ENCODE measurements around the gene KLHL14. TPM values are rescaled to one million over a fixed set of nuclear protein-coding genes. Genes with fewer than 3 reads are reported as not detected.

Gene KLHL14
- total and polyA plus RNA-seq, 2 experiments from 2014 or later, result 0.44 to 1.9 TPM

- TF ChIP-seq ZNF114 (CRISPR knock-in tag; IDR thresholded peaks at IDR 0.05) (no peak), ZNF331 (CRISPR knock-in tag; IDR thresholded peaks at IDR 0.05; ENCODE audit: low read depth) (no peak), EZH2phosphoT487 (IDR thresholded peaks at IDR 0.05; ENCODE audit: unreplicated experiment) (no peak)
Observed at GRCh38 chr18:32677578-32677977, 95.2 kb downstream of the KLHL14 start (continued).

DNA sequence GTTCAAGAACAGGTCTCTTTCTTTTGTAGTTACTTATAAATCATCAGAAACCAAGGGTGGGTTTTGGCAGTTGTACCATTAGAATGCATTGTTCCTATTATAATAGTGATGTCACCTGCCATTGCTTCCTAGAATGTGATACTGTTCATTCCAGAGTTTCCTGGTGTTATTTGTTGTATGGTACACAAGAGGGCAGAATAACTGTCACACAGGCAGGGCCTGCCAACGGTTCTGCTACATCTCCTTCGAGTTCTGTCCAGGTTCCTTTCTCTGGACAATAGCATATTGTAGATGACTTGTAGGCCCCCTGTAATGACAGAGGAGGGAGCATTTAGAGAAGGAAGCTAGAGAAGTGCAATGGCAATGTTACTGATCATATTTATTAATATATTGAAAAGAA lies 98.3 kb downstream of the KLHL14 start:
- H3K4me1 Mint-ChIP-seq, result no peaks in the 10 kb centered on the region
- no peak overlapping the region for H3K27ac ChIP-seq (ENCODE audit: low read depth)
- no peak overlapping the region for H2AFZ ChIP-seq
- TF ChIP-seq STAT1 (IDR thresholded peaks at IDR 0.05; ENCODE audit: unreplicated experiment), result no peak
- TF ChIP-seq CTCF (conservative IDR thresholded peaks at IDR 0.05; ENCODE audit: low read depth in 2 of 2), result peak; percentile 43 to 57
- no peaks in the 10 kb centered on the region for H3F3A ChIP-seq (replicated peaks; ENCODE audit: low read depth)
- no peaks in the 10 kb centered on the region for H3K36me3 ChIP-seq (ENCODE audit: insufficient read depth)
- H3K79me2 ChIP-seq (replicated peaks; ENCODE audit: insufficient read depth), result no peaks in the 10 kb centered on the region
- H3K9me3 Mint-ChIP-seq, result no peaks in the 10 kb centered on the region; the same call in 2 of the 3 replicates
- H3K27me3 ChIP-seq (ENCODE audit: insufficient read depth), result no peaks in the 10 kb centered on the region
- no peaks in the 10 kb centered on the region for H3K36me3 Mint-ChIP-seq (ENCODE audit: low read depth)
- peak; percentile 32 for DNase-seq (ENCODE audit: low spot score)
- H3K4me1 ChIP-seq (ENCODE audit: insufficient read depth), result no peaks in the 10 kb centered on the region
- no peak overlapping the region for H3K4me2 ChIP-seq
- peak; percentile 45; the same call in 2 of the 3 replicates for ATAC-seq
- no peak overlapping the region for H3K27ac Mint-ChIP-seq
- H4K20me1 ChIP-seq (replicated peaks; ENCODE audit: insufficient read depth), result no peaks in the 10 kb centered on the region
- no peak overlapping the region for H3K4me3 ChIP-seq
- no peaks in the 10 kb centered on the region for H3K9me2 ChIP-seq (ENCODE audit: insufficient read depth)
- H3K4me3 Mint-ChIP-seq, result no peak overlapping the region
- no peaks in the 10 kb centered on the region for H3K27me3 Mint-ChIP-seq (ENCODE audit: insufficient read depth, low read depth, poor library complexity)

DNA sequence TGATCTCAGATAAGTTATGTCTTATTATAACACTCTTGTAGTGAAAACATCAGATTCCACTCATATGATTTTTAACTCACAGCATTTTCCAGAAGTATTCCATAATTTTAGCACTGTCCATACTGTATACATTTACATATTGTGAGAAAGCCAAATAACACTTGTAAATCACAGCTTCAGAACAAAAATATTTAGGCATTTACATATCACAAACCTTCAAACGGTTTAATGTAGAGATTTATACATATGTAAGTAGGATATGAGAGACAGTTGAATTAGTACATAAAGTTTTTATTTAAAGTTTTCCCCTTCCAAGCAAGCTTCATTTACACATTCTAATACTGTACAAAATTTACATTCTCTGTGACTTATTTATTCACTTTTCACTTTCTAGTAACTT lies 100.4 kb downstream of the KLHL14 start:
- Histone ChIP-seq H3K4me3 (no peak overlapping the region), H3K9me2 (ENCODE audit: insufficient read depth) (0 out of 2 replicates have a peak, but pooled peaks cover 4% of the 10 kb centered on the region), H3K4me1 (ENCODE audit: insufficient read depth) (no peaks in the 10 kb centered on the region), H3K79me2 (replicated peaks; ENCODE audit: insufficient read depth) (no peaks in the 10 kb centered on the region), H3K4me2 (no peak overlapping the region), H4K20me1 (replicated peaks; ENCODE audit: insufficient read depth) (no peaks in the 10 kb centered on the region), H3F3A (replicated peaks; ENCODE audit: low read depth) (no peaks in the 10 kb centered on the region), H3K27me3 (ENCODE audit: insufficient read depth) (no peaks in the 10 kb centered on the region), H3K27ac (ENCODE audit: low read depth) (no peak overlapping the region), H2AFZ (no peak overlapping the region), H3K36me3 (ENCODE audit: insufficient read depth) (no peaks in the 10 kb centered on the region)
- no peak overlapping the region for H3K4me3 Mint-ChIP-seq
- no peak overlapping the region for H3K27ac Mint-ChIP-seq
- H3K36me3 Mint-ChIP-seq (ENCODE audit: low read depth), result no peaks in the 10 kb centered on the region
- no peak for DNase-seq (ENCODE audit: low spot score)
- no peaks in the 10 kb centered on the region for H3K4me1 Mint-ChIP-seq
- no peak for ATAC-seq
- no peaks in the 10 kb centered on the region; the same call in 2 of the 3 replicates for H3K9me3 Mint-ChIP-seq
- H3K27me3 Mint-ChIP-seq (ENCODE audit: insufficient read depth, low read depth, poor library complexity), result no peaks in the 10 kb centered on the region
- TF ChIP-seq, protein P1, sequence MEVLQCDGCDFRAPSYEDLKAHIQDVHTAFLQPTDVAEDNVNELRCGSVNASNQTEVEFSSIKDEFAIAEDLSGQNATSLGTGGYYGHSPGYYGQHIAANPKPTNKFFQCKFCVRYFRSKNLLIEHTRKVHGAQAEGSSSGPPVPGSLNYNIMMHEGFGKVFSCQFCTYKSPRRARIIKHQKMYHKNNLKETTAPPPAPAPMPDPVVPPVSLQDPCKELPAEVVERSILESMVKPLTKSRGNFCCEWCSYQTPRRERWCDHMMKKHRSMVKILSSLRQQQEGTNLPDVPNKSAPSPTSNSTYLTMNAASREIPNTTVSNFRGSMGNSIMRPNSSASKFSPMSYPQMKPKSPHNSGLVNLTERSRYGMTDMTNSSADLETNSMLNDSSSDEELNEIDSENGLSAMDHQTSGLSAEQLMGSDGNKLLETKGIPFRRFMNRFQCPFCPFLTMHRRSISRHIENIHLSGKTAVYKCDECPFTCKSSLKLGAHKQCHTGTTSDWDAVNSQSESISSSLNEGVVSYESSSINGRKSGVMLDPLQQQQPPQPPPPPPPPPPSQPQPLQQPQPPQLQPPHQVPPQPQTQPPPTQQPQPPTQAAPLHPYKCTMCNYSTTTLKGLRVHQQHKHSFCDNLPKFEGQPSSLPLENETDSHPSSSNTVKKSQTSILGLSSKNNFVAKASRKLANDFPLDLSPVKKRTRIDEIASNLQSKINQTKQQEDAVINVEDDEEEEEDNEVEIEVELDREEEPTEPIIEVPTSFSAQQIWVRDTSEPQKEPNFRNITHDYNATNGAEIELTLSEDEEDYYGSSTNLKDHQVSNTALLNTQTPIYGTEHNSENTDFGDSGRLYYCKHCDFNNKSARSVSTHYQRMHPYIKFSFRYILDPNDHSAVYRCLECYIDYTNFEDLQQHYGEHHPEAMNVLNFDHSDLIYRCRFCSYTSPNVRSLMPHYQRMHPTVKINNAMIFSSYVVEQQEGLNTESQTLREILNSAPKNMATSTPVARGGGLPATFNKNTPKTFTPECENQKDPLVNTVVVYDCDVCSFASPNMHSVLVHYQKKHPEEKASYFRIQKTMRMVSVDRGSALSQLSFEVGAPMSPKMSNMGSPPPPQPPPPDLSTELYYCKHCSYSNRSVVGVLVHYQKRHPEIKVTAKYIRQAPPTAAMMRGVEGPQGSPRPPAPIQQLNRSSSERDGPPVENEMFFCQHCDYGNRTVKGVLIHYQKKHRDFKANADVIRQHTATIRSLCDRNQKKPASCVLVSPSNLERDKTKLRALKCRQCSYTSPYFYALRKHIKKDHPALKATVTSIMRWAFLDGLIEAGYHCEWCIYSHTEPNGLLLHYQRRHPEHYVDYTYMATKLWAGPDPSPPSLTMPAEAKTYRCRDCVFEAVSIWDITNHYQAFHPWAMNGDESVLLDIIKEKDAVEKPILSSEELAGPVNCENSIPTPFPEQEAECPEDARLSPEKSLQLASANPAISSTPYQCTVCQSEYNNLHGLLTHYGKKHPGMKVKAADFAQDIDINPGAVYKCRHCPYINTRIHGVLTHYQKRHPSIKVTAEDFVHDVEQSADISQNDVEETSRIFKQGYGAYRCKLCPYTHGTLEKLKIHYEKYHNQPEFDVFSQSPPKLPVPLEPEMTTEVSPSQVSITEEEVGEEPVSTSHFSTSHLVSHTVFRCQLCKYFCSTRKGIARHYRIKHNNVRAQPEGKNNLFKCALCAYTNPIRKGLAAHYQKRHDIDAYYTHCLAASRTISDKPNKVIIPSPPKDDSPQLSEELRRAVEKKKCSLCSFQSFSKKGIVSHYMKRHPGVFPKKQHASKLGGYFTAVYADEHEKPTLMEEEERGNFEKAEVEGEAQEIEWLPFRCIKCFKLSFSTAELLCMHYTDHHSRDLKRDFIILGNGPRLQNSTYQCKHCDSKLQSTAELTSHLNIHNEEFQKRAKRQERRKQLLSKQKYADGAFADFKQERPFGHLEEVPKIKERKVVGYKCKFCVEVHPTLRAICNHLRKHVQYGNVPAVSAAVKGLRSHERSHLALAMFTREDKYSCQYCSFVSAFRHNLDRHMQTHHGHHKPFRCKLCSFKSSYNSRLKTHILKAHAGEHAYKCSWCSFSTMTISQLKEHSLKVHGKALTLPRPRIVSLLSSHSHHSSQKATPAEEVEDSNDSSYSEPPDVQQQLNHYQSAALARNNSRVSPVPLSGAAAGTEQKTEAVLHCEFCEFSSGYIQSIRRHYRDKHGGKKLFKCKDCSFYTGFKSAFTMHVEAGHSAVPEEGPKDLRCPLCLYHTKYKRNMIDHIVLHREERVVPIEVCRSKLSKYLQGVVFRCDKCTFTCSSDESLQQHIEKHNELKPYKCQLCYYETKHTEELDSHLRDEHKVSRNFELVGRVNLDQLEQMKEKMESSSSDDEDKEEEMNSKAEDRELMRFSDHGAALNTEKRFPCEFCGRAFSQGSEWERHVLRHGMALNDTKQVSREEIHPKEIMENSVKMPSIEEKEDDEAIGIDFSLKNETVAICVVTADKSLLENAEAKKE (CRISPR knock-in tag; IDR thresholded peaks at IDR 0.05), result no peak
- TF ChIP-seq, protein P2, sequence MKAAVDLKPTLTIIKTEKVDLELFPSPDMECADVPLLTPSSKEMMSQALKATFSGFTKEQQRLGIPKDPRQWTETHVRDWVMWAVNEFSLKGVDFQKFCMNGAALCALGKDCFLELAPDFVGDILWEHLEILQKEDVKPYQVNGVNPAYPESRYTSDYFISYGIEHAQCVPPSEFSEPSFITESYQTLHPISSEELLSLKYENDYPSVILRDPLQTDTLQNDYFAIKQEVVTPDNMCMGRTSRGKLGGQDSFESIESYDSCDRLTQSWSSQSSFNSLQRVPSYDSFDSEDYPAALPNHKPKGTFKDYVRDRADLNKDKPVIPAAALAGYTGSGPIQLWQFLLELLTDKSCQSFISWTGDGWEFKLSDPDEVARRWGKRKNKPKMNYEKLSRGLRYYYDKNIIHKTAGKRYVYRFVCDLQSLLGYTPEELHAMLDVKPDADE (IDR thresholded peaks at IDR 0.05), result no peak
- TF ChIP-seq EZH2 (IDR thresholded peaks at IDR 0.05; ENCODE audit: low read depth, unreplicated experiment) (no peak), ZNF331 (CRISPR knock-in tag; IDR thresholded peaks at IDR 0.05; ENCODE audit: low read depth) (no peak), CREB1 (CRISPR knock-in tag; IDR thresholded peaks at IDR 0.05; ENCODE audit: low read depth) (no peak), EZH2phosphoT487 (IDR thresholded peaks at IDR 0.05; ENCODE audit: unreplicated experiment) (no peak)

Measured in GM23338 (cell line).